Liver (tissue), 2 donors: ENCODE measurements around the gene BPIFB1.

ENCODE experiments used
- GABPA ChIP-seq, 2 donors: IDR thresholded peaks in 1 of 2; conservative IDR thresholded peaks in 1 of 2; 2 replicates each; pipeline ENCODE4 v1.6.1; 2016; ENCODE audit warnings: antibody characterized with exemption in 2 of 2, mild to moderate bottlenecking in 1 of 2, moderate library complexity in 1 of 2
- RAD21 ChIP-seq, 2 donors: IDR thresholded peaks; 2 replicates each; pipeline ENCODE4 v1.6.1; 2016; ENCODE audit warnings: antibody characterized with exemption in 2 of 2, mild to moderate bottlenecking in 2 of 2
- donor health status: healthy.

DNA sequence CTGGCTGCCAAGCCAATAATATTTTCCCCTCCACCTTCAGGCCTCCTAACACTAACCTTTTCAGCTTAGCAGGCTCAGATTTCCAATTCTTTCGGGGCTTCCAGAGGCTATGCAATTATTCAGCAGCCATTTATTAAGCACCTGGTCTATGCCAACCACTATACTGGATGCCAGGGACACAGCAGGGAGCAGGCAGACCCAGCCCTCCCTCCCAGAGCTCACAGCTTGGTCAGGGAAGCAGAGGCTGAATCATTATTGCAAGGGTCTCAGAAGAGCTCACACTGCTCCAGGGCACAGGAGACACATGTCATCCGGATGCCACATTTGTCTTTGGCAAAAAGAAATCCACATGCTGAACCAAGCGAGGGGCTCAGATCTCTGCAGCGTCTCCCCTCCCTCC lies 1.3 kb downstream of the BPIFB1 start:
- TF ChIP-seq GABPA (IDR thresholded peaks at IDR 0.05 in 1 of 2, conservative IDR thresholded peaks at IDR 0.05 in 1 of 2) (no peak), RAD21 (IDR thresholded peaks at IDR 0.05) (no peak)
